22Rv1 (cell line): Measurements from ENCODE around the gene GABRD.

Source experiments
- ZFX ChIP-seq: fragments of 450-650 bp; IDR thresholded peaks from 2 replicates; pipeline ENCODE4 v1.6.1; 2017; ENCODE audit warnings: antibody characterized with exemption, borderline replicate concordance
- TF ChIP-seq, protein P1 (sequence below): fragments of 450-650 bp; IDR thresholded peaks from 2 replicates; pipeline ENCODE4 v1.5.1; 2017; ENCODE audit warnings: mild to moderate bottlenecking

DNA sequence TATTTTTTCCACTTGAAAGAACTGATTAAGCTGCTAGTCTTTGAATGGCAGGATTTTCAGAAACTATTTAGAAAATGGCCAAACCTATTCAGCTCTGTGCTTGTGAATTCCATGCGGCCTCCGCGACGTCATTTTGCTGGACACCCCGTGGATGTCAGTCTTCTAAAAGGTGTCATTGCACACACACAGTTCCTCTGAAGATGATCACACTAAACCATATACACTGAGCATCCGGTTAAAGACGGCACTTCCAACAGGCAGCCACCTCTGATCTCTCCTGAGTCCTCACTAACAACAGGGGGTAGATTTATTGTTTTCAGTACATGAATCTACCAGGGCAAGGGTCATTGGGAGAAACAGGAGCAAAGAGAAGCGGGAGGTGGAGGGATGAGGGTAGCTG lies 24.6 kb upstream of the GABRD start:
- TF ChIP-seq, protein P1, sequence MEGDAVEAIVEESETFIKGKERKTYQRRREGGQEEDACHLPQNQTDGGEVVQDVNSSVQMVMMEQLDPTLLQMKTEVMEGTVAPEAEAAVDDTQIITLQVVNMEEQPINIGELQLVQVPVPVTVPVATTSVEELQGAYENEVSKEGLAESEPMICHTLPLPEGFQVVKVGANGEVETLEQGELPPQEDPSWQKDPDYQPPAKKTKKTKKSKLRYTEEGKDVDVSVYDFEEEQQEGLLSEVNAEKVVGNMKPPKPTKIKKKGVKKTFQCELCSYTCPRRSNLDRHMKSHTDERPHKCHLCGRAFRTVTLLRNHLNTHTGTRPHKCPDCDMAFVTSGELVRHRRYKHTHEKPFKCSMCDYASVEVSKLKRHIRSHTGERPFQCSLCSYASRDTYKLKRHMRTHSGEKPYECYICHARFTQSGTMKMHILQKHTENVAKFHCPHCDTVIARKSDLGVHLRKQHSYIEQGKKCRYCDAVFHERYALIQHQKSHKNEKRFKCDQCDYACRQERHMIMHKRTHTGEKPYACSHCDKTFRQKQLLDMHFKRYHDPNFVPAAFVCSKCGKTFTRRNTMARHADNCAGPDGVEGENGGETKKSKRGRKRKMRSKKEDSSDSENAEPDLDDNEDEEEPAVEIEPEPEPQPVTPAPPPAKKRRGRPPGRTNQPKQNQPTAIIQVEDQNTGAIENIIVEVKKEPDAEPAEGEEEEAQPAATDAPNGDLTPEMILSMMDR: no peak
- no peak for TF ChIP-seq ZFX
